Body of pancreas (tissue), 4 donors: ENCODE measurements around the gene PDXP.

Source experiments
- CTCF ChIP-seq, 7 experiments: fragments of 450-650 bp in 4 of 7; fragments of 200-600 bp in 3 of 7; sonication (generic) in 3 of 7; IDR thresholded peaks; one replicate each; pipeline ENCODE4 v1.5.1; 2016 to 2019; ENCODE audit warnings: antibody characterized with exemption in 7 of 7
- POLR2A ChIP-seq, 3 donors: fragments of 450-650 bp; IDR thresholded peaks; one replicate each; pipeline ENCODE4 v1.6.1; 2016; ENCODE audit warnings: antibody characterized with exemption in 3 of 3, mild to moderate bottlenecking in 2 of 3

DNA sequence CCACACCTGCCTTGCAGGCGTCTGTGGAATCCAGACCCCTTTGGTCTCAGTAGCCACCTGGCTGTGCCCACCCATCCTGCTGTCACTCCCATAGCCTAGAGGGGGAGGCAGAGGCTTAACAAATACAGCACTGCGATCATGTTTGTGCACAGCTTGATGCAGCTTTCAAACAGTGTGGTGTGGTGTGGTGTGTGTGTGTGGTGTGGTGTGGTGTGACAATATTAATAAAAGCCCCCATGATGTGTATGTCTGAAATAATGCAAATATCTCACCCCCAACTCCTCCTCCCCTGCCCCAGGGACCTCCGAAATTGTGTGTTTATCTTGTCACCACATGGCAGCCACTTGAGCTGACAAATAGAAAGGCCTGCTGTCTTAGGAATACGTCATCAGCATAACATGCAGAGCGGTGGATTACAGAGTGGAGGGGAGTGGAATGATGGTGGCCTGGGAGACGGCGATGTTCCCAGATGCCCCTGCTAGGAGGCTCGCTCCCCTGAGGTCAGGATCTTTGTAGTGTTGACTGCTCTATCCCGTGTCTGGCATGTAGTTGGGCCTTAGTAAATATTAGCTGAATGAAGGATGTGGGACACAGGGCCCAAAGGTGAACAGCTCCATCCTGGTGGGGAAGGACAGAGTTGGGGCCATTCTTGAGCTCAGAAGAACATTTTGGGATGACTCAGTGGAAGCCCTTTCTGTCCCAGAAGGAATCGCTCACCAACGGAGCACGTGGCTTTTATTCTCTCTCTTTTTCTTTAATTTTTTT is 2.8 kb downstream of the PDXP start:
- TF ChIP-seq CTCF (IDR thresholded peaks at IDR 0.05) (peak in 3 of 7 experiments; percentile 22 to 34 (median 29)), POLR2A (IDR thresholded peaks at IDR 0.05) (no peak)
